NCI-H2227 (cell line): ENCODE data around the gene PCDHA5.
"Not testable (repeated sequence)": the region's sequence is repeated elsewhere in the genome, so short reads cannot be mapped to it uniquely, and the experiment has no call there.

ENCODE experiments used
- DNase-seq: peaks from one replicate; lab custom pipeline; 2025; ENCODE audit not compliant: unreplicated experiment; lab: John Stamatoyannopoulos, UW

The PCDHA5 gene

GRCh38 chr5:140821375-140822280 is at the start of gene PCDHA5:
PCDHA5 (plus strand) TSS chr5:140821613.
- no peak for DNase-seq

GRCh38 chr5:140780512-140780911 is 40.9 kb upstream of the PCDHA5 start:
- no peak for DNase-seq

GRCh38 chr5:140785905-140786686 is 35.3 kb upstream of the PCDHA5 start, which contains the start of gene PCDHA1:
PCDHA1 (plus strand) TSS chr5:140786140.
- peak; percentile 70 for DNase-seq

GRCh38 chr5:140787422-140787821 is 34.0 kb upstream of the PCDHA5 start:
- DNase-seq: not testable (repeated sequence)

- not testable (repeated sequence) for DNase-seq
These were observed 33.4 kb upstream of the PCDHA5 start for GRCh38 chr5:140787849-140788504.

- DNase-seq: no peak
These were observed 30.3 kb upstream of the PCDHA5 start for GRCh38 chr5:140791089-140791488.

GRCh38 chr5:140794595-140795258 is 26.7 kb upstream of the PCDHA5 start, which contains the start of gene PCDHA2:
PCDHA2 (plus strand) TSS chr5:140794852.
- no peak for DNase-seq

GRCh38 chr5:140795259-140795641 is 26.2 kb upstream of the PCDHA5 start:
- no peak for DNase-seq

- not testable (repeated sequence) for DNase-seq
These were observed 25.2 kb upstream of the PCDHA5 start for GRCh38 chr5:140796072-140796717.

GRCh38 chr5:140796718-140797095 is 24.7 kb upstream of the PCDHA5 start:
- no peak for DNase-seq

GRCh38 chr5:140800816-140801493 is 20.5 kb upstream of the PCDHA5 start, which contains the start of gene PCDHA3:
PCDHA3 (plus strand) TSS chr5:140801057.
- no peak for DNase-seq

GRCh38 chr5:140801494-140801841 is 19.9 kb upstream of the PCDHA5 start:
- no peak for DNase-seq

- not testable (repeated sequence) for DNase-seq
These were observed 19.0 kb upstream of the PCDHA5 start for GRCh38 chr5:140802381-140802780.

GRCh38 chr5:140802781-140803271 is 18.6 kb upstream of the PCDHA5 start:
- no peak for DNase-seq

- no peak for DNase-seq
These were observed 14.3 kb upstream of the PCDHA5 start, which contains the start of gene PCDHA4 for GRCh38 chr5:140806834-140807775. PCDHA4 (plus strand) TSS chr5:140807068.

- not testable (repeated sequence) for DNase-seq
These were observed 13.0 kb upstream of the PCDHA5 start for GRCh38 chr5:140808241-140808888.

GRCh38 chr5:140808889-140809291 is 12.5 kb upstream of the PCDHA5 start:
- no peak for DNase-seq

GRCh38 chr5:140822281-140822629 is 842 bp downstream of the PCDHA5 start:
- no peak for DNase-seq
